GM18867 (cell line): ENCODE data around the gene BMI1.
"Not testable (repeated sequence)": the region's sequence is repeated elsewhere in the genome, so short reads cannot be mapped to it uniquely, and the experiment has no call there.

ENCODE experiments used
- ATAC-seq: cut with Tn5 transposase; IDR thresholded peaks from one replicate; pipeline ENCODE4 v1.9.1; 2021; ENCODE audit warnings: mild to moderate bottlenecking, moderate library complexity; ENCODE audit not compliant: unreplicated experiment

Gene BMI1

GRCh38 chr10:22320591-22321155, at the start of gene BMI1:
Gene BMI1, plus strand, starts transcription at chr10:22321099. Its CDS starts 5,351 bp downstream, at chr10:22326450.
- ATAC-seq: peak; percentile 27

GRCh38 chr10:22271786-22272185, 49.1 kb upstream of the BMI1 start:
- ATAC-seq: no peak

- ATAC-seq: no peak
Observed at GRCh38 chr10:22278441-22278782, 42.5 kb upstream of the BMI1 start.

GRCh38 chr10:22280078-22280477, 40.8 kb upstream of the BMI1 start:
- ATAC-seq: no peak

- ATAC-seq: no peak
Observed at GRCh38 chr10:22285130-22285529, 35.8 kb upstream of the BMI1 start.

- ATAC-seq: no peak
Observed at GRCh38 chr10:22293747-22294404, 27.0 kb upstream of the BMI1 start.

GRCh38 chr10:22294694-22295093, 26.2 kb upstream of the BMI1 start:
- ATAC-seq: no peak

GRCh38 chr10:22301193-22301592, 19.7 kb upstream of the BMI1 start:
- ATAC-seq: no peak

GRCh38 chr10:22303461-22303860, 17.4 kb upstream of the BMI1 start:
- no peak for ATAC-seq

GRCh38 chr10:22305721-22306120, 15.2 kb upstream of the BMI1 start:
- ATAC-seq: no peak

GRCh38 chr10:22308390-22308789, 12.5 kb upstream of the BMI1 start:
- ATAC-seq: peak; percentile 97

- no peak for ATAC-seq
Observed at GRCh38 chr10:22309180-22310000, 11.5 kb upstream of the BMI1 start.

GRCh38 chr10:22310012-22310411, 10.9 kb upstream of the BMI1 start:
- not testable (repeated sequence) for ATAC-seq

- ATAC-seq: no peak
Observed at GRCh38 chr10:22310928-22311327, 10.0 kb upstream of the BMI1 start.

- no peak for ATAC-seq
Observed at GRCh38 chr10:22314852-22315251, 6.0 kb upstream of the BMI1 start.

GRCh38 chr10:22315455-22316285, 5.2 kb upstream of the BMI1 start:
- ATAC-seq: peak; percentile 16

GRCh38 chr10:22316286-22317075, 4.4 kb upstream of the BMI1 start, which contains the start of gene COMMD3:
Gene COMMD3, plus strand, starts transcription at chr10:22316388. Its CDS starts 30 bp downstream, at chr10:22316418.
- peak; percentile 57 for ATAC-seq

- ATAC-seq: peak; percentile 27
Observed at GRCh38 chr10:22317076-22317370, 3.9 kb upstream of the BMI1 start.

- ATAC-seq: no peak
Observed at GRCh38 chr10:22317771-22318565, 2.9 kb upstream of the BMI1 start.

GRCh38 chr10:22318772-22319171, 2.1 kb upstream of the BMI1 start:
- ATAC-seq: no peak
